Gastrocnemius medialis (tissue), 4 donors: ENCODE results near the gene KPNA4. TPM values are rescaled to one million over a fixed set of nuclear protein-coding genes. Genes with fewer than 3 reads are reported as not detected.
A peak's percentile ranks its signal among the peaks of the same experiment; 100 is the strongest.

Experiments
- ATAC-seq, 2 donors: fragments of 150-250 bp; one replicate each; pipeline ENCODE4 v1.9.1; 2016
- DNase-seq, 2 donors: peaks; one replicate each; pipeline ENCODE4 v3.0.0-alpha.2; 2019
- H3K27ac ChIP-seq, 4 donors: fragments of 200-600 bp; sonication (generic); 1 replicate in 1 of 4; 2 replicates in 3 of 4; pipeline ENCODE4 v1.5.1; 2016 to 2018; ENCODE audit warnings: mild to moderate bottlenecking in 2 of 4, moderate library complexity in 1 of 4
- H3K27me3 ChIP-seq, 3 donors: fragments of 200-600 bp; sonication (generic) in 2 of 3; 1 replicate in 1 of 3; 2 replicates in 2 of 3; pipeline versions ENCODE4 v1.5.1 to v1.6.0; 2016 to 2019; ENCODE audit warnings: mild to moderate bottlenecking in 1 of 3, moderate library complexity in 1 of 3
- H3K36me3 ChIP-seq, 2 donors: fragments of 200-600 bp; sonication (generic) in 1 of 2; one replicate each; pipeline ENCODE4 v1.5.1; 2017 to 2018
- H3K4me1 ChIP-seq, 2 donors: fragments of 200-600 bp; sonication (generic) in 1 of 2; one replicate each; pipeline ENCODE4 v1.5.1; 2016 to 2017; ENCODE audit warnings: mild to moderate bottlenecking in 2 of 2
- H3K4me3 ChIP-seq, 4 donors: fragments of 200-600 bp; sonication (generic) in 3 of 4; 1 replicate in 1 of 4; 2 replicates in 3 of 4; pipeline ENCODE4 v1.5.1; 2016 to 2019; ENCODE audit warnings: mild to moderate bottlenecking in 2 of 4
- H3K9me3 ChIP-seq, 3 donors: fragments of 200-600 bp; sonication (generic) in 2 of 3; 1 replicate in 1 of 3; 2 replicates in 2 of 3; pipeline ENCODE4 v1.5.1; 2016 to 2019
- CTCF ChIP-seq, 5 experiments: fragments of 450-650 bp in 3 of 5; fragments of 200-600 bp in 2 of 5; sonication (generic) in 2 of 5; IDR thresholded peaks in 4 of 5; conservative IDR thresholded peaks in 1 of 5; 1 replicate in 4 of 5; 2 replicates in 1 of 5; pipeline ENCODE4 v1.5.1; 2016 to 2019; ENCODE audit warnings: antibody characterized with exemption in 5 of 5, mild to moderate bottlenecking in 3 of 5, moderate library complexity in 3 of 5
- POLR2A ChIP-seq, 2 donors: fragments of 450-650 bp; IDR thresholded peaks; one replicate each; pipeline ENCODE4 v1.6.1; 2017; ENCODE audit warnings: antibody characterized with exemption in 2 of 2, mild to moderate bottlenecking in 2 of 2, moderate library complexity in 2 of 2
- in situ Hi-C, 4 donors: fragments of 200-750 bp; cut with MboI; loops; one replicate each; pipeline versions ENCODE4 v1.15.0 to v1.8.0; 2017; ENCODE audit warnings: low sequenced_read_pairs in 4 of 4
- intact Hi-C: fragments of 100-400 bp; cut with DNase I; formaldehyde crosslinking; loops from one replicate; pipeline ENCODE4 v1.15.1; 2023; ENCODE audit warnings: low total_unique reads
- total RNA-seq, 4 donors: library from RNA; depleted of rRNA; stranded (reverse); fragments of >200 nt; gene quantifications; one replicate each; pipeline versions ENCODE4 v1.1.0 to v1.2.3, GENCODE V29; 2016

KPNA4 gene
- total RNA-seq, 4 donors from 2014 or later, result 78.9 to 126 (median 86.0) TPM

- no peak for ATAC-seq
- in situ Hi-C loops, result loop anchor here in 1 of 4 donors (25.0 kb wide), 1 partner anchor 736 kb away; no protein-coding TSS in a partner anchor
- no peaks in the 10 kb centered on the region for H3K4me1 ChIP-seq
- no peak for TF ChIP-seq POLR2A (IDR thresholded peaks at IDR 0.05)
- TF ChIP-seq CTCF (IDR thresholded peaks at IDR 0.05 in 4 of 5, conservative IDR thresholded peaks at IDR 0.05 in 1 of 5), result no peak
- H3K9me3 ChIP-seq, result no peaks in the 10 kb centered on the region
- intact Hi-C loops, result no loop called here
- peaks cover 0 to 77% of the 10 kb centered on the region in 2 donors for H3K36me3 ChIP-seq
- DNase-seq, result no peak
- no peak overlapping the region for H3K4me3 ChIP-seq
- no peaks in the 10 kb centered on the region for H3K27me3 ChIP-seq
- no peak overlapping the region for H3K27ac ChIP-seq
These were observed 64.0 kb downstream of the KPNA4 start for GRCh38 chr3:160501325-160501724.

- Histone ChIP-seq H3K27ac (no peak overlapping the region), H3K27me3 (no peaks in the 10 kb centered on the region), H3K9me3 (no peaks in the 10 kb centered on the region), H3K36me3 (peaks cover 0 to 46% of the 10 kb centered on the region in 2 donors), H3K4me1 (no peaks in the 10 kb centered on the region), H3K4me3 (no peak overlapping the region)
- ATAC-seq (no peak), DNase-seq (no peak)
- intact Hi-C loops (no loop called here), in situ Hi-C loops (no loop called here)
- no peak for TF ChIP-seq POLR2A (IDR thresholded peaks at IDR 0.05)
- TF ChIP-seq CTCF (IDR thresholded peaks at IDR 0.05 in 4 of 5, conservative IDR thresholded peaks at IDR 0.05 in 1 of 5), result no peak
These were observed 67.2 kb downstream of the KPNA4 start for GRCh38 chr3:160498202-160498601.

- Histone ChIP-seq H3K4me1 (no peaks in the 10 kb centered on the region), H3K27ac (no peak overlapping the region), H3K27me3 (no peaks in the 10 kb centered on the region), H3K4me3 (no peak overlapping the region), H3K36me3 (no peaks in the 10 kb centered on the region), H3K9me3 (no peaks in the 10 kb centered on the region)
- intact Hi-C loops (no loop called here), in situ Hi-C loops (no loop called here)
- DNase-seq (no peak), ATAC-seq (no peak)
- TF ChIP-seq POLR2A (IDR thresholded peaks at IDR 0.05) (no peak), CTCF (IDR thresholded peaks at IDR 0.05 in 4 of 5, conservative IDR thresholded peaks at IDR 0.05 in 1 of 5) (no peak)
These were observed 75.2 kb downstream of the KPNA4 start for GRCh38 chr3:160490166-160490565.

GRCh38 chr3:160486459-160486869 lies 78.9 kb downstream of the KPNA4 start:
- H3K9me3 ChIP-seq, result no peaks in the 10 kb centered on the region
- intact Hi-C loops, result no loop called here
- DNase-seq (no peak), ATAC-seq (no peak)
- in situ Hi-C loops, result no loop called here
- H3K27me3 ChIP-seq, result no peaks in the 10 kb centered on the region
- no peaks in the 10 kb centered on the region for H3K36me3 ChIP-seq
- no peak overlapping the region for H3K27ac ChIP-seq
- no peaks in the 10 kb centered on the region for H3K4me1 ChIP-seq
- TF ChIP-seq CTCF (IDR thresholded peaks at IDR 0.05 in 4 of 5, conservative IDR thresholded peaks at IDR 0.05 in 1 of 5), result peak in 3 of 5 experiments; percentile 27 to 66 (median 50)
- TF ChIP-seq POLR2A (IDR thresholded peaks at IDR 0.05), result no peak
- H3K4me3 ChIP-seq, result no peak overlapping the region

- in situ Hi-C loops, result no loop called here
- H3K4me3 ChIP-seq, result no peak overlapping the region
- H3K36me3 ChIP-seq, result no peaks in the 10 kb centered on the region
- H3K4me1 ChIP-seq, result no peaks in the 10 kb centered on the region
- no peaks in the 10 kb centered on the region for H3K27me3 ChIP-seq
- DNase-seq, result no peak
- TF ChIP-seq POLR2A (IDR thresholded peaks at IDR 0.05) (no peak), CTCF (IDR thresholded peaks at IDR 0.05 in 4 of 5, conservative IDR thresholded peaks at IDR 0.05 in 1 of 5) (no peak)
- no peak overlapping the region for H3K27ac ChIP-seq
- intact Hi-C loops, result no loop called here
- no peak for ATAC-seq
- H3K9me3 ChIP-seq, result no peaks in the 10 kb centered on the region
These were observed 82.6 kb downstream of the KPNA4 start for GRCh38 chr3:160482796-160483195.
